ENCODE measurements around the gene MBD2. TPM values are rescaled to one million over a fixed set of nuclear protein-coding genes. Genes with fewer than 3 reads are reported as not detected.

MBD2 gene
- polyA plus RNA-seq, 1 donor (not counting 4 experiments of a cell fraction or from before 2014, with no cell fraction given): 212 TPM

DNA sequence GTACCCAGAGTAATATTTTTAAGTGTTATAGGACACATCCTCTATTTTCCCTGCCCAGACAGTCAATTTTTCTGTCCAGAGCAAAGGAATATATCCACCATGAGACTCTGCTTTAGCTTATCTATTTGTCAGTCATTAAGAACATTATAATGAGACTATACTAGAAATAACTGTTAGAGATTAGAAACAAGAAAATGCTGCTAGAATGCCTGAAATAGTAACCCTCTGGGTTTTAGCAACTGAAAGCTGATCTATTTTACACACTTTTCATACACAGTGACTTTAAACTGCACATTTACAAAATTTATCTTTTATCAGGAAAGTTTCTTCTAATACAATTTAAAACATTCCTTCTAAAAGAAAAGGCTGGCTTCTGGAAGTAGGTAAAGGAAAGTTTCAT lies 39.6 kb downstream of the MBD2 start:
- Histone ChIP-seq H3K9me1 (ENCODE audit: control insufficient read depth, extremely low read depth, insufficient read depth, low read length) (no peaks in the 10 kb centered on the region), H3K9me3 (ENCODE audit: control insufficient read depth, low read depth, low read length) (no peaks in the 10 kb centered on the region), H3K9ac (ENCODE audit: control insufficient read depth, extremely low read depth, insufficient read depth, low read length) (no peak overlapping the region), H4K20me1 (ENCODE audit: control insufficient read depth, extremely low read depth, insufficient read depth, low read length) (no peaks in the 10 kb centered on the region), H3K4me3 (ENCODE audit: control insufficient read depth in 2 of 3, extremely low read depth in 1 of 3, insufficient read depth in 2 of 3, low read depth in 1 of 3, low read length in 3 of 3) (no peak overlapping the region), H2AFZ (ENCODE audit: control insufficient read depth, low read length) (no peak overlapping the region), H3K4me1 (ENCODE audit: control insufficient read depth, extremely low read depth, insufficient read depth, low read length) (peaks cover 14% of the 10 kb centered on the region), H3K27me3 (ENCODE audit: control insufficient read depth, extremely low read depth, insufficient read depth, low read length) (no peaks in the 10 kb centered on the region), H3K79me2 (ENCODE audit: control insufficient read depth, insufficient read depth, low read length) (peaks cover 44% of the 10 kb centered on the region), H3K36me3 (ENCODE audit: control insufficient read depth in 2 of 2, extremely low read depth in 1 of 2, insufficient read depth in 2 of 2, low read length in 2 of 2) (peaks cover 5 to 18% of the 10 kb centered on the region in 2 experiments), H3K27ac (ENCODE audit: control insufficient read depth, insufficient read depth, low read length) (no peak overlapping the region), H3K4me2 (ENCODE audit: control insufficient read depth, extremely low read depth, insufficient read depth, low read depth, low read length) (no peak overlapping the region)
- FAIRE-seq (no peak), DNase-seq (ENCODE audit: low read depth, low spot score) (no peak)
- TF ChIP-seq EZH2 (IDR thresholded peaks at IDR 0.05; ENCODE audit: low read length): no peak
- dilution Hi-C loops (cut with MboI; ENCODE audit: extremely low pct_ligation_motif_present, low sequenced_read_pairs): no loop called here

GRCh38 chr18:54183390-54183789 lies 41.1 kb downstream of the MBD2 start:
- H3K36me3 ChIP-seq (ENCODE audit: control insufficient read depth in 2 of 2, extremely low read depth in 1 of 2, insufficient read depth in 2 of 2, low read length in 2 of 2): peaks cover 5 to 18% of the 10 kb centered on the region in 2 experiments

More at GRCh38 chr18:54183390-54183789, 41.1 kb downstream of the MBD2 start:
- peaks cover 14% of the 10 kb centered on the region for H3K4me1 ChIP-seq (ENCODE audit: control insufficient read depth, extremely low read depth, insufficient read depth, low read length)
- no peaks in the 10 kb centered on the region for H4K20me1 ChIP-seq (ENCODE audit: control insufficient read depth, extremely low read depth, insufficient read depth, low read length)
- DNase-seq (ENCODE audit: low read depth, low spot score) (no peak), FAIRE-seq (no peak)
- TF ChIP-seq EZH2 (IDR thresholded peaks at IDR 0.05; ENCODE audit: low read length): no peak
- no peak for TF ChIP-seq CTCF (optimal IDR thresholded peaks at IDR 0.05 in 1 of 3, IDR thresholded peaks at IDR 0.05 in 1 of 3, conservative IDR thresholded peaks at IDR 0.05 in 1 of 3; ENCODE audit: extremely low read depth in 1 of 3, insufficient read depth in 2 of 3, low read length in 3 of 3)
- H3K9me1 ChIP-seq (ENCODE audit: control insufficient read depth, extremely low read depth, insufficient read depth, low read length): no peaks in the 10 kb centered on the region
- no peaks in the 10 kb centered on the region for H3K9me3 ChIP-seq (ENCODE audit: control insufficient read depth, low read depth, low read length)
- no peak overlapping the region for H3K9ac ChIP-seq (ENCODE audit: control insufficient read depth, extremely low read depth, insufficient read depth, low read length)
- H3K79me2 ChIP-seq (ENCODE audit: control insufficient read depth, insufficient read depth, low read length): peaks cover 52% of the 10 kb centered on the region
- no peak overlapping the region for H3K27ac ChIP-seq (ENCODE audit: control insufficient read depth, insufficient read depth, low read length)
- no peak overlapping the region for H3K4me3 ChIP-seq (ENCODE audit: control insufficient read depth in 2 of 3, extremely low read depth in 1 of 3, insufficient read depth in 2 of 3, low read depth in 1 of 3, low read length in 3 of 3)
- no peaks in the 10 kb centered on the region for H3K27me3 ChIP-seq (ENCODE audit: control insufficient read depth, extremely low read depth, insufficient read depth, low read length)
- H2AFZ ChIP-seq (ENCODE audit: control insufficient read depth, low read length): no peak overlapping the region
- H3K4me2 ChIP-seq (ENCODE audit: control insufficient read depth, extremely low read depth, insufficient read depth, low read depth, low read length): no peak overlapping the region
- dilution Hi-C loops (cut with MboI; ENCODE audit: extremely low pct_ligation_motif_present, low sequenced_read_pairs): no loop called here

Data from keratinocyte (primary cell).